ENCODE results near the gene RIMBP2. TPM values are rescaled to one million over a fixed set of nuclear protein-coding genes. Genes with fewer than 3 reads are reported as not detected.

Gene RIMBP2
- polyA plus RNA-seq, 1 donor (not counting 4 experiments of a cell fraction or from before 2014, with no cell fraction given): 0.16 TPM

DNA sequence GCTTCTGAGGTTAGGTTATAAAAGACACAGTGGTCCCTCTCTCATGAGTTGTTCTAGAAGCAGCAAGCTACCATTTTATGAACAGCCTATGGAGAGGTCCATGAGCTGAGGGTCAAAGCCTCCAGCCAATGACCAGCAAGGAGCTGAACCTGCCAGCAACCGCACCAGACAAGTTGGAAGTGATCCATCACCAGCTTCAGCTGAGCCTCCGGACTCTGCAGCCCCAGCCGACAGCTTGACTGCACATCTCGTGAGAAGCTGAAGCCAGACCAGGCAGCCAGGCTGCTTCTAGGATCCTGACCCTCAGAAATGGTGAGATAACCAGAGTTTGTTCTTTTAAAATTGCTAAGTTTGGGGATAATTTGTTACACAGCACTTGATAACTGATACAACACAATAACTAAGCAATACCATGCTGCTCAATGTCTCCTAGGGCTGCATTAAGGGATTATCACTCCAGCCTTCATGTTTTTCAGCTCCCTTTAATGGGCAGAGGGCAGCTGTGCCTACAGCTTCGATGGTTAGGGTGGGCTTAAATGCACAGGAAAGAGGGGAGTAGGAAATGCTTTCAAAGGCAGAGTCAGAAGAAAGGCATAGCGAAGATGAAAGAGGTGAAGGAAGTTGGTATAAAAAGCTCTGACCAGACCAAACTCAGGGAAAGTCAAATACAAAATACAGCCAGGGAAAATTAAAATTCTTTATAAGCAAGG lies 149.5 kb downstream of the RIMBP2 start:
- no peaks in the 10 kb centered on the region for H3K4me1 ChIP-seq (ENCODE audit: control insufficient read depth, extremely low read depth, insufficient read depth, low read length)
- H3K4me3 ChIP-seq (ENCODE audit: control insufficient read depth in 2 of 3, extremely low read depth in 1 of 3, insufficient read depth in 2 of 3, low read depth in 1 of 3, low read length in 3 of 3): no peak overlapping the region
- no peak overlapping the region for H3K27ac ChIP-seq (ENCODE audit: control insufficient read depth, insufficient read depth, low read length)
- dilution Hi-C loops (cut with MboI; ENCODE audit: extremely low pct_ligation_motif_present, low sequenced_read_pairs): no loop called here
- TF ChIP-seq, protein P1, sequence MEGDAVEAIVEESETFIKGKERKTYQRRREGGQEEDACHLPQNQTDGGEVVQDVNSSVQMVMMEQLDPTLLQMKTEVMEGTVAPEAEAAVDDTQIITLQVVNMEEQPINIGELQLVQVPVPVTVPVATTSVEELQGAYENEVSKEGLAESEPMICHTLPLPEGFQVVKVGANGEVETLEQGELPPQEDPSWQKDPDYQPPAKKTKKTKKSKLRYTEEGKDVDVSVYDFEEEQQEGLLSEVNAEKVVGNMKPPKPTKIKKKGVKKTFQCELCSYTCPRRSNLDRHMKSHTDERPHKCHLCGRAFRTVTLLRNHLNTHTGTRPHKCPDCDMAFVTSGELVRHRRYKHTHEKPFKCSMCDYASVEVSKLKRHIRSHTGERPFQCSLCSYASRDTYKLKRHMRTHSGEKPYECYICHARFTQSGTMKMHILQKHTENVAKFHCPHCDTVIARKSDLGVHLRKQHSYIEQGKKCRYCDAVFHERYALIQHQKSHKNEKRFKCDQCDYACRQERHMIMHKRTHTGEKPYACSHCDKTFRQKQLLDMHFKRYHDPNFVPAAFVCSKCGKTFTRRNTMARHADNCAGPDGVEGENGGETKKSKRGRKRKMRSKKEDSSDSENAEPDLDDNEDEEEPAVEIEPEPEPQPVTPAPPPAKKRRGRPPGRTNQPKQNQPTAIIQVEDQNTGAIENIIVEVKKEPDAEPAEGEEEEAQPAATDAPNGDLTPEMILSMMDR (optimal IDR thresholded peaks at IDR 0.05 in 1 of 3, IDR thresholded peaks at IDR 0.05 in 1 of 3, conservative IDR thresholded peaks at IDR 0.05 in 1 of 3; ENCODE audit: extremely low read depth in 1 of 3, insufficient read depth in 2 of 3, low read length in 3 of 3): no peak
- TF ChIP-seq EZH2 (IDR thresholded peaks at IDR 0.05; ENCODE audit: low read length): no peak
- H2AFZ ChIP-seq (ENCODE audit: control insufficient read depth, low read length): no peak overlapping the region
- H3K79me2 ChIP-seq (ENCODE audit: control insufficient read depth, insufficient read depth, low read length): no peaks in the 10 kb centered on the region
- no peaks in the 10 kb centered on the region for H4K20me1 ChIP-seq (ENCODE audit: control insufficient read depth, extremely low read depth, insufficient read depth, low read length)
- no peak for DNase-seq (ENCODE audit: low read depth, low spot score)
- no peak for FAIRE-seq
- peaks cover 5% of the 10 kb centered on the region for H3K9me3 ChIP-seq (ENCODE audit: control insufficient read depth, low read depth, low read length)
- no peak overlapping the region for H3K9ac ChIP-seq (ENCODE audit: control insufficient read depth, extremely low read depth, insufficient read depth, low read length)
- H3K36me3 ChIP-seq (ENCODE audit: control insufficient read depth in 2 of 2, extremely low read depth in 1 of 2, insufficient read depth in 2 of 2, low read length in 2 of 2): no peaks in the 10 kb centered on the region
- no peaks in the 10 kb centered on the region for H3K27me3 ChIP-seq (ENCODE audit: control insufficient read depth, extremely low read depth, insufficient read depth, low read length)
- no peak overlapping the region for H3K4me2 ChIP-seq (ENCODE audit: control insufficient read depth, extremely low read depth, insufficient read depth, low read depth, low read length)
- no peaks in the 10 kb centered on the region for H3K9me1 ChIP-seq (ENCODE audit: control insufficient read depth, extremely low read depth, insufficient read depth, low read length)

DNA sequence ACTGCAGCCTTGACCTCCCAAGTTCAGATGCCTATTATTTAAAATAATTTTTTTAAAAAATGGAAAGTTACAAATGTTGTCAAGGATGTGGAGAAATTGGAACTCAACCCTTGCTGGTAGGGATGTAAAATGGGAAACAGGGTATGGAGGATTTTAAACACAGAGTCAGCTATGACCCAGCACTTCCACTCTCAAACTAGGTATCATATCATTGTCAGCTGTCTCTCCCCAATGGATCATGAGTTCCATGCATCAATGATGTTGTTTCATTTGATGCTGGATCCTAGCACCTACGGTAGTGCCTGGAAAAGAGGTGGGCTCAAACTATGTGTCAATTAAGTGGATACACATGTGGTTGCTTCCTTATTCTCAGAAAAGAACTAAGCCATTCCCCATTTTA lies 150.9 kb downstream of the RIMBP2 start:
- H3K27me3 ChIP-seq (ENCODE audit: control insufficient read depth, extremely low read depth, insufficient read depth, low read length): no peaks in the 10 kb centered on the region
- dilution Hi-C loops (cut with MboI; ENCODE audit: extremely low pct_ligation_motif_present, low sequenced_read_pairs): no loop called here
- H3K9ac ChIP-seq (ENCODE audit: control insufficient read depth, extremely low read depth, insufficient read depth, low read length): no peak overlapping the region
- H3K4me2 ChIP-seq (ENCODE audit: control insufficient read depth, extremely low read depth, insufficient read depth, low read depth, low read length): no peak overlapping the region
- FAIRE-seq (no peak), DNase-seq (ENCODE audit: low read depth, low spot score) (no peak)
- no peaks in the 10 kb centered on the region for H3K36me3 ChIP-seq (ENCODE audit: control insufficient read depth in 2 of 2, extremely low read depth in 1 of 2, insufficient read depth in 2 of 2, low read length in 2 of 2)
- no peak for TF ChIP-seq EZH2 (IDR thresholded peaks at IDR 0.05; ENCODE audit: low read length)
- TF ChIP-seq, protein P1 (optimal IDR thresholded peaks at IDR 0.05 in 1 of 3, IDR thresholded peaks at IDR 0.05 in 1 of 3, conservative IDR thresholded peaks at IDR 0.05 in 1 of 3; ENCODE audit: extremely low read depth in 1 of 3, insufficient read depth in 2 of 3, low read length in 3 of 3): no peak
- H3K4me3 ChIP-seq (ENCODE audit: control insufficient read depth in 2 of 3, extremely low read depth in 1 of 3, insufficient read depth in 2 of 3, low read depth in 1 of 3, low read length in 3 of 3): no peak overlapping the region
- no peaks in the 10 kb centered on the region for H3K4me1 ChIP-seq (ENCODE audit: control insufficient read depth, extremely low read depth, insufficient read depth, low read length)
- no peak overlapping the region for H3K27ac ChIP-seq (ENCODE audit: control insufficient read depth, insufficient read depth, low read length)
- no peaks in the 10 kb centered on the region for H3K9me1 ChIP-seq (ENCODE audit: control insufficient read depth, extremely low read depth, insufficient read depth, low read length)
- no peaks in the 10 kb centered on the region for H3K79me2 ChIP-seq (ENCODE audit: control insufficient read depth, insufficient read depth, low read length)
- no peak overlapping the region for H2AFZ ChIP-seq (ENCODE audit: control insufficient read depth, low read length)
- H3K9me3 ChIP-seq (ENCODE audit: control insufficient read depth, low read depth, low read length): peaks cover 3% of the 10 kb centered on the region
- no peaks in the 10 kb centered on the region for H4K20me1 ChIP-seq (ENCODE audit: control insufficient read depth, extremely low read depth, insufficient read depth, low read length)
